Measurements from ENCODE around the gene MAP4K1.
"Not testable (repeated sequence)": the region's sequence is repeated elsewhere in the genome, so short reads cannot be mapped to it uniquely, and the experiment has no call there.

Gene MAP4K1

DNA sequence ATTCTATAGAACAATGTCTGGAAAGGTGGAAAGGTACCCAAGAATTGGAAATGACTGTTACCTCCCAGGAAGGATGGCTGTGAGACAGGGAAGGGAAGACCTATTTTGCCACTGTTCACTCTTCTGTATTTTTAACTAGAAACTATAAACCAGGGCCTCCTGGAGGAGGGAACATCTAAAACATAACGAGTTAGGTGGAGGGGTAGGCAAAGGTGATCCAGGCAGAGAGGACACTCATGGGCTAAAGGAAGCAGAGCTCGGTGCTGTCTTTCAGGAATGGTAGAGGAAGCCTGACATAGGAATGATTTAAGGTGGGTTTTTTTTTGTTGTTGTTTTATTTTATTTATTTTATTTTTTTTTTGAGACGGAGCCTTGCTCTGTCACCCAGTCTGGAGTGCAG, 7.1 kb upstream of the MAP4K1 start:
- DNase-seq (ENCODE audit: low read depth in 2 of 2) = no peak

DNA sequence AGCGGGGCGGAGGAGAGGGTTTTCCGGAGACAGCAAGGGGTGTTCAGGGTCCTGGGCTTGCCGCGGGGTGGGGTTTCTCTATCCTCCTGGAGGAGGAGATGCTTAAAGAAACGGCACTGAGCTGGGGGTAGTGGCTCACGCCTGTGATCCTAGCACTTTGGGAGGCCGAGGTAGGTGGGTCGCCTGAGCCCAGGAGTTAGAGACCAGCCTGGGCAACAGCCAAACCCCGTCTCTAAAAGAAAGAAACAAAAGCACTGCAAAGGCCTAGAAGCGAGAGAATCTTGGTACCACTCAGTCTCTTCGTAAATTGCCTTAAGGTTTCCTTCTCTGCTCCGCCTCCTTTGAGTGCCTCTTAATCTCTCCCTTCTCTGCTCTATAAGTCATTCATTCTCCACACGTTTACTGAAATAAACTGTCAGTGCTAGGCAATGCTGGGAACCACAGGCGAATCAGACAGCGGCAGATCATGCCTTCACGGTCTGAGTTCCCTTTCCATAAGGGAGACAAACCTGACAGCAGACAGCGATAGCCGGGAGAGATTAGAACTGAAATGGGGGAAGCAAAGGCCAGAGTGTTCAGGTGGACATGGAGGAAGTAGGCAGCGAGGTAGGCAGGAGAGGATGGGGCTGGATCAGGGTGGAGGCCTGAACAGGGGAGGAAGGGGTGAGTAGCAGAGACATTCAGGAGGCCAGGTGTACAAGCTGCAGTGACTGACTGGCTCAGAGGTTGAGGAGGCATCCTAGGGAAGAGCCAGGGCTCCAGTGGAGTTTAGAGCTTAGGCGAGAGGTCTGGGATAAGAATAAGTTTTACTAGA, 1.8 kb upstream of the MAP4K1 start:
- no peak for DNase-seq (ENCODE audit: low read depth in 2 of 2)

- peak; percentile 97 to 98 for DNase-seq (ENCODE audit: low read depth in 2 of 2)
Observed at GRCh38 chr19:38618590-38619360, 1.0 kb upstream of the MAP4K1 start, which contains the start of gene EIF3K. Gene EIF3K, plus strand, starts transcription at chr19:38619188. Its CDS starts 81 bp downstream, at chr19:38619269.

GRCh38 chr19:38617283-38617763, 430 bp downstream of the MAP4K1 start:
- no peak for DNase-seq (ENCODE audit: low read depth in 2 of 2)

DNA sequence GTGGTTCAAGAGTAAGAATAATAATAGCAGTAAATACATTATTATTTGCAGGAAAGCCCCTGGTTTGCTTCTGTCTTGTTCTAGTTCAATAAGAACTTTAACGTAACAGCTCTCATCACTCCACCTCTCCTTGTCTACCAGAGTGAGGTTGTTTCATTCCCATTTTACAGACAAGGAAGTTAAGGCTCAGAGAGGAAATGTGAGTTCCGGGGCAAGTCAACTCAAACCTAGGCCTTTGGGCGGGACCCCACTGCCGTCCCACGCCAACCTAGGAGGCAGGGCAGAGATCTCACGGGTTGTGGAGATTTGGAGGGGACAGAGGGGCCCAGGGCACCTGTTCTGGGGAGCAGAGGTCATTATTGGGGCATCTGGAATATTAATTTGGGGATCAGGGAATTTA, 1.5 kb downstream of the MAP4K1 start:
- no peak for DNase-seq (ENCODE audit: low read depth in 2 of 2)

- no peak for DNase-seq (ENCODE audit: low read depth in 2 of 2)
Observed at GRCh38 chr19:38615007-38615581, 2.7 kb downstream of the MAP4K1 start.

DNA sequence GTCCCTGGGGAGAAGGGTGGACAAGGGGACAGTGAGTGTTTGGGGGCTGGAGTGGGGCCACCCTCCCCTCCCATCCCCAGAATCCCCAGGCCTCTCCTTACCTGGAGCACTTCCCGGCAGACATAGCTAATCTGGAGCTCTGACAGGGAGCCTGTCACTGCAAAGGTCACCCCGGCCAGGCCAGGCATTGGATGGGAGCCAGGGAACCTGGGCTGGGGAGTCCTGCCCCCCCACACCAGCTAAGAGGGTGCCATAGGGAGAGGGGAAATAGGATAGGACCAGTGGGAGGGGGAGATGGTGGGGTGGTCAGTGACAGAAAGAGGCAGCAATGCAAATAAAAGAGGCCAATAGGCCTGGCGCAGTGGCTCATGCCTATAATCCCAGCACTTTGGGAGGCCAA, 3.5 kb downstream of the MAP4K1 start:
- DNase-seq (ENCODE audit: low read depth in 2 of 2) = no peak

- DNase-seq (ENCODE audit: low read depth in 2 of 2) = no peak
Observed at GRCh38 chr19:38606131-38606530, 11.6 kb downstream of the MAP4K1 start.

GRCh38 chr19:38602856-38603255, 14.9 kb downstream of the MAP4K1 start:
- not testable (repeated sequence) for DNase-seq (ENCODE audit: low read depth in 2 of 2)

GRCh38 chr19:38599722-38600121, 18.0 kb downstream of the MAP4K1 start:
- no peak for DNase-seq (ENCODE audit: low read depth in 2 of 2)

DNA sequence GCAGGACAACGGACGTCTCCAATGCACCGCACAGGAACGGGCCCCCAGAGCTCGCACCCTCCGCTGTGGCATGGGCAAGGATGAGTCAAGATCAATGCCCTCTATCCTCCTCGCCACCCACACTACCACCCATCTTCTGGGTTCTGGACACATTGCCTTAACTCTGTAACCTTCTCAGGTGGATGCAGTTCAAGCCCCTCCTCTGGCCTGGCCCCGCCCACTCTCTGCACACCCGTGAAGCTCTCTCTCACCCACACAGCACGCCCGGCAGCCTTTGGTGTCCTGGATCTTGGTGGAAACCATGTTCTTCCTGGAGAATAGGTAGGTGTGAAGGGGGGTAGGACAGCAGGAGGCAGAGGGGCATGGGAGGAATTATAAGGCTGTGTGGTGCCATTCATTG, 20.7 kb downstream of the MAP4K1 start:
- DNase-seq (ENCODE audit: low read depth in 2 of 2) = no peak

- no peak for DNase-seq (ENCODE audit: low read depth in 2 of 2)
Observed at GRCh38 chr19:38596057-38596981, 21.4 kb downstream of the MAP4K1 start.

GRCh38 chr19:38592940-38593339, 24.8 kb downstream of the MAP4K1 start:
- DNase-seq (ENCODE audit: low read depth in 2 of 2) = no peak

GRCh38 chr19:38588041-38588440, 29.7 kb downstream of the MAP4K1 start:
- DNase-seq (ENCODE audit: low read depth in 2 of 2) = no peak

DNA sequence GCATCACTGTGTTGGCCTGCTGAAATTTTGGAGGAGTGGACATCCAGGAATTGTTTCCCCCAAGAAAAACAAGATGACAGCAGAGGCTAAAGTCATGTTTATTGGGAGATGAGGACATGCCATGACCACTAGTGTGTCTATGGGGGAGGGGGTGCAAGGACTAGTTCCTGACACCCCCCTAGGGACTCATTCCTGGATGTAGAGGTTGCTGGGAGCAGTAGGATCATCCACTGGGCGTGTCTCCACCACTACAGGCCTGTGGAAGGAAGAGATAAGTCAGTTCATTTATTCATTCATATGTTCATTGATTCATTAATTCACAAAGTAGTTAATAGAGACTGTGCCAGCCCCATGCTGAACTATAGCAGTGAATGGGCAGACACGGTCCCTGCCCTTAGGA, 30.2 kb downstream of the MAP4K1 start:
- no peak for DNase-seq (ENCODE audit: low read depth in 2 of 2)

- DNase-seq (ENCODE audit: low read depth in 2 of 2) = no peak
Observed at GRCh38 chr19:38583985-38584305, 33.8 kb downstream of the MAP4K1 start.

DNA sequence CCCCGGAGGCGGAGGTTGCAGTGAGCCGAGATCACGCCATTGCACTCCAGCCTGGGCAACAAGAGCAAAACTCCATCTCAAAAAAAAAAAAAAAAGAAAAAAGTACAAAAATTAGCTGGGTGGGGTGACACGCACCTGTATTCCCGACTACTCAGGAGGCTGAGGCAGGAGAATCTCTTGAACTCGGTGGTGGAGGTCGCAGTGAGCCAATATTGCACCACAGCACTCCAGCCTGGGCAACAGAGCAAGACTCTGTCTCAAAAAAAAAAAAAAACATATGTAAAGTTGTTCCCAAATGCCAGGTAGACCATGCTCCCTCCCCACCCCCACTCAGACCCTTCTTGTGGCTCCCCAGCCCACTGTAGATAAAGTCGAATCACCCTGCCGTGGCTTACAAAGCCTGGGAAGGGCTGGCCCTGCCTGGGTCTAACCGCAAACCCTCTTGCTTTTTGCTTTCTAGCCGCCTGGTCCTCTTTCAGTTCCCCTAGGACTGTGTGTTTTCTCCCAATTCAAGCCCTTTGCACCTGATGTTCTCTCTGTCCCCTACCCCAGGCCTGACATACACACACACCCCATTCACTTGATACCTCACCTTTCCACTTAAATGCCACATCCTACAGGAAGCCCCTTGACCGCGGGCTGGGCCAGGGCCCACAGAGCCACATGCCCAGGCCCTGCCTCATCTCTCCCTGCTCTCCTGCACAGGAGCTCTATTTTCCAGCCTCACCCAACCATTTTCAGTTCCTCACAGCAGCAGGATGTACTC, 34.4 kb downstream of the MAP4K1 start:
- no peak for DNase-seq (ENCODE audit: low read depth in 2 of 2)

- DNase-seq (ENCODE audit: low read depth in 2 of 2) = no peak
Observed at GRCh38 chr19:38580080-38580479, 37.7 kb downstream of the MAP4K1 start.

- not testable (repeated sequence) for DNase-seq (ENCODE audit: low read depth in 2 of 2)
Observed at GRCh38 chr19:38579304-38579703, 38.4 kb downstream of the MAP4K1 start.

GRCh38 chr19:38577826-38578225, 39.9 kb downstream of the MAP4K1 start:
- no peak for DNase-seq (ENCODE audit: low read depth in 2 of 2)

DNA sequence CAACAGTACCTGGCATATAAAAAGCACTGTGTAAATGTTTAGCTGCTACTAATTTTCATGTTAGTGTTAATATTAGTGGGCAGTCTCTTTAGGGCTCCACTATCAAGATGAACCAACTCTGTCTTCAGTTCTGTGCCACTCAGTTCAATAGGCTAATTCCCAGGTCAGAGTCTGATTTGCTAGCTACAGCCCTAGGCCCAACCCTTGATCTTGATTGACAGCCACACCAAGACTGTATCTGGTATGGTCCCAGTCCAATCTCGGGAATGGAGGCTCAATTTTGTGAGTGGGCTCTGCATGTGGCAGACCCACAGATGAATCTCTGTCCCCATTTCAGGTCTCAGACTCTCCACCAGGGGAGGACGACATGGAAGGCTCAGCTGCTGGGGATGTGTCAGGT, 46.1 kb downstream of the MAP4K1 start:
- no peak for DNase-seq (ENCODE audit: low read depth in 2 of 2)

All from stimulated activated CD8-positive, alpha-beta memory T cell treated with anti-CD3 and anti-CD28 coated beads, Interleukin-15, amount 100 ng/mL, for 48 hours (primary cell).